ENCODE results near the gene TGM4. TPM values are rescaled to one million over a fixed set of nuclear protein-coding genes. Genes with fewer than 3 reads are reported as not detected.

TGM4 gene
- total and polyA plus RNA-seq, 9 of the 15 experiments (the other 6 are each of a cell fraction or from before 2014, with no cell fraction given) = not detected

DNA sequence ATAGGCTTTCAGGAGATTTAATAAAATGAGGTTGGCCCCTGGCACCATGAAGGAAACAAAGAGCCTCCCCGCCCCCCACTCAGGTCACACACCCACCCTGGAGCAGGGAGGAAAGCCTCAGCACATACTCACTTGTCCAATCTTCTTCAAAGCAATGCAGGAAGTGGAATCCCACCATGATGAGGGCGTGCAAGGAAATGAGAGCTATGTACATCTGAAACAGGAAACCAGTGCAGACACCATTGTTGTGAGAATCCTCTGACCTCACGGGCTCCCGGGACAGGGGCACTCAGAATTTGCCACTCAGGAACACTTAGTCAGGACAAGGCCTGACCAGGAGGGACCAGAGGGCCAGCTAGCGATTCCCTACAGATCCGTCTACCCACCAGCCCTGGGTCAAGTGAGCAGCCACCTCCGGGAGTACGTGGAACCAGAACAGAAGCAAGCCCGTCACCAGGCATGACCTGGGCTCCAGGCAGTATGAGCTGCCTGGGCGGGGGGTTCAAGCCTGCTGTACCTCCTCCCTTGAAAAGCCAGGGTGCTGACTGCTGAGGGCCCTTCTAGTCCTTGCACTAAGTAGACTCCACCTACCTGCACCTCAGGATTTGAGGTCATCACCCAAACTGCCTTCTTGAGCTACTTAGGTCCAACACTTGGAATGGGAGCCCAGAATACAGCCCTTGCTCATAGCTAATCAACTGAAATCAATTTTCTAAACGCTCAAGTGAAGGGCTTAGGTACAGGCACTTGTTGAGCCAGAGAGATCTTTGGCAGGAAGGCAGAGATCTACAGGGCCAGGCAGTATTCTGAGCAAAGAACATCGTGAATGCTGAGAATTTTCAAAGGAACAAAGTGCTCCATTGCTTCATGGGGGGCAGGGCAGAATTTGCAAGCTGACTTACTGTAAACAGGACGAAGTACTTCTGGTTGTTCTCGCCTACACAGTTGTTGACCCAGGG lies 58.9 kb downstream of the TGM4 start:
- H3K27me3 ChIP-seq (ENCODE audit: control insufficient read depth in 2 of 2, insufficient read depth in 2 of 2, low read length in 2 of 2) = no peaks in the 10 kb centered on the region
- FAIRE-seq (no peak), ATAC-seq (no peak), DNase-seq (ENCODE audit: extremely low read depth in 1 of 4, low spot score in 3 of 4) (no peak)
- no peaks in the 10 kb centered on the region for H3K4me1 ChIP-seq (replicated peaks in 1 of 2; ENCODE audit: control insufficient read depth in 2 of 2, insufficient read depth in 2 of 2, low read length in 2 of 2)
- intact Hi-C loops (cut with micrococcal nuclease) (no loop called here), in situ Hi-C loops (cut with MboI) (no loop called here)
- ChIA-PET POLR2A (no interaction called here), CTCF (ENCODE audit: low intra/inter-chr PET ratio) (no interaction called here)
- H3K9me1 ChIP-seq (ENCODE audit: control insufficient read depth, insufficient read depth, low read length) = peaks cover 3% of the 10 kb centered on the region
- H3K4me2 ChIP-seq (ENCODE audit: insufficient read depth, low read length) = no peak overlapping the region
- H3K36me3 ChIP-seq (ENCODE audit: control insufficient read depth, insufficient read depth, low read length) = peaks cover 63% of the 10 kb centered on the region; the same call in 2 of the 3 replicates
- H4K20me1 ChIP-seq (replicated peaks; ENCODE audit: control insufficient read depth, insufficient read depth, low read length) = no peaks in the 10 kb centered on the region
- H3K27ac ChIP-seq (ENCODE audit: extremely low read depth, low read depth, low read length) = no peak overlapping the region
- no peaks in the 10 kb centered on the region for H3K79me2 ChIP-seq (ENCODE audit: control insufficient read depth, insufficient read depth, low read length)
- WGBS (ENCODE audit: insufficient coverage, low coverage, missing lambda C conversion rate) = 92% methylated on average over 14 of the region's 14 CpGs
- no peaks in the 10 kb centered on the region for H3K9me3 ChIP-seq (replicated peaks; ENCODE audit: control insufficient read depth, insufficient read depth, low read depth, low read length)
- TF ChIP-seq, protein P1, sequence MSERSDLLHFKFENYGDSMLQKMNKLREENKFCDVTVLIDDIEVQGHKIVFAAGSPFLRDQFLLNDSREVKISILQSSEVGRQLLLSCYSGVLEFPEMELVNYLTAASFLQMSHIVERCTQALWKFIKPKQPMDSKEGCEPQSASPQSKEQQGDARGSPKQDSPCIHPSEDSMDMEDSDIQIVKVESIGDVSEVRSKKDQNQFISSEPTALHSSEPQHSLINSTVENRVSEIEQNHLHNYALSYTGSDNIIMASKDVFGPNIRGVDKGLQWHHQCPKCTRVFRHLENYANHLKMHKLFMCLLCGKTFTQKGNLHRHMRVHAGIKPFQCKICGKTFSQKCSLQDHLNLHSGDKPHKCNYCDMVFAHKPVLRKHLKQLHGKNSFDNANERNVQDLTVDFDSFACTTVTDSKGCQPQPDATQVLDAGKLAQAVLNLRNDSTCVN (CRISPR knock-in tag; IDR thresholded peaks at IDR 0.05) = no peak
- no peak for TF ChIP-seq PHB (CRISPR knock-in tag; IDR thresholded peaks at IDR 0.05)
- TF ChIP-seq TEAD4 (IDR thresholded peaks at IDR 0.05; ENCODE audit: low read length) = no peak
- TF ChIP-seq TEAD4 (CRISPR knock-in tag; IDR thresholded peaks at IDR 0.05; ENCODE audit: borderline replicate concordance) = no peak
- TF ChIP-seq, protein P2, sequence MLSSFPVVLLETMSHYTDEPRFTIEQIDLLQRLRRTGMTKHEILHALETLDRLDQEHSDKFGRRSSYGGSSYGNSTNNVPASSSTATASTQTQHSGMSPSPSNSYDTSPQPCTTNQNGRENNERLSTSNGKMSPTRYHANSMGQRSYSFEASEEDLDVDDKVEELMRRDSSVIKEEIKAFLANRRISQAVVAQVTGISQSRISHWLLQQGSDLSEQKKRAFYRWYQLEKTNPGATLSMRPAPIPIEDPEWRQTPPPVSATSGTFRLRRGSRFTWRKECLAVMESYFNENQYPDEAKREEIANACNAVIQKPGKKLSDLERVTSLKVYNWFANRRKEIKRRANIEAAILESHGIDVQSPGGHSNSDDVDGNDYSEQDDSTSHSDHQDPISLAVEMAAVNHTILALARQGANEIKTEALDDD (IDR thresholded peaks at IDR 0.05) = no peak
- H3K9ac ChIP-seq (ENCODE audit: insufficient read depth in 1 of 2, low read depth in 2 of 2, low read length in 2 of 2) = 0 out of 4 replicates have a peak overlapping the region, but pooled peaks of 1 of the 2 experiments have one; percentile 4
- H2AFZ ChIP-seq (ENCODE audit: low read depth, low read length) = no peak overlapping the region
- no TSS peak for BruUV-seq (replicated peaks)
- H3K4me3 ChIP-seq = no peak overlapping the region
